ENCODE data around the gene IGF2R.

Gene IGF2R

DNA sequence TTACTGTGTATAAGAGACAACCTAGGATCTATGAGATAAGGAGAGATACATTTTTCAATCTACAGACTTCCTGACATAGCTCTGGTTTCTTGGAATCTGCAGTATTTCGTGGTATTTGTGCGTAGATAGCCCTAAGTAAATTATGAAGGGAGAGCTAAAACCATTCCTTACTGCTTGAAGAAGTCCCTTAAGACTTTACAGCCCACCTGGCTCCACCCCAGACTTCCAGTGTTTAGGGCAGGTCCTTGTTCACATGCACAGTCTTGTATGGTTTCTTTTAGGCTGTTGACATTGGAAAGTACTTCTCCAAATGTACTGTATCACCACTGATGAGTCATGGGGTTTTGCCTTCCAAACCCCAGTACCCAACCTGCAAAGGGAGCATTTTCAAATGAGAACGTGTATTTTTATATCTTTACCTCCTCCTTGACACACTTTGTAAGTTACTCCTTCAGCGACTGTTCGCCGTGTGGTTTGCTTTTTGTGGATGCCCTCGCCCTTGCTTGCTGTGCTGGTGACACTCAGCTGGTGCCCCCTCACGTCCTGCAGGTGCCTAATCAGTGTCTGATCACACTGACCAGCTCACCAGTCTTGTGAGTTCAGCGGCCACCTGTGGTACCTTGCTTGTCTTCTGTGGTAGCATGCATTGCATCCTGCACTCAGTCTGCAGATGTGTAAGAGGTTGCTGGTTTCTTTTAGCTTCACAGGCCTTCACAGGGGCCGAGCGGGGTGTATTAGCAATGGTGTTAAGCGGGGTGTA, 73.3 kb downstream of the IGF2R start:
- CTCF ChIA-PET: no interaction called here
- no peak for TF ChIP-seq HDGF (IDR thresholded peaks at IDR 0.05; ENCODE audit: borderline replicate concordance)
- TF ChIP-seq FOXM1 (IDR thresholded peaks at IDR 0.05; ENCODE audit: borderline replicate concordance): no peak
- TF ChIP-seq FOXK2 (IDR thresholded peaks at IDR 0.05): no peak
- POLR2A ChIA-PET: no interaction called here
- DNase-seq (ENCODE audit: extremely low spot score): no peak

DNA sequence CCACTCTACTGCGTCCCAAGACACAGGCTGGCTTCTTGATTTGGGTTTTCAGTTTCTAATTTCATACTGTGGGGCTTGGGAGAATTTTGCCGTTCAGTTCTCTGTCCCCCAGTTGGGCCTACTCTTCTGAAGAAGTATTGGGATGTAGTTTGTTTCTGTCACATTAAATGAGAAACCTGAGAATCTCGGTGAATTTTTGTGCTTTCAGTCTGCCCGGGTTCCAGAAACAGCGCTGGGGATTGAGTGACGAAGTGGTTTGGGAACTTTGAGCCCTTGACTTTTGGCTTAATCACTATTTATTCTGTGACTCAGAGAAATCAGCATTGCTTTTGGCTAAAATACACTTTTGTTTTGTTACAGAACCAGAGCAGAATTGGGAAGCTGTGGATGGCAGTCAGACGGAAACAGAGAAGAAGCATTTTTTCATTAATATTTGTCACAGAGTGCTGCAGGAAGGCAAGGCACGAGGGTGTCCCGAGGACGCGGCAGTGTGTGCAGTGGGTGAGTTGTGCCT, 74.0 kb downstream of the IGF2R start:
- TF ChIP-seq L3MBTL2 (conservative IDR thresholded peaks at IDR 0.05) (no peak), ELF4 (IDR thresholded peaks at IDR 0.05) (no peak), TARDBP (IDR thresholded peaks at IDR 0.05) (no peak), SP1 (IDR thresholded peaks at IDR 0.05) (no peak), LEF1 (IDR thresholded peaks at IDR 0.05; ENCODE audit: borderline replicate concordance) (no peak), SUZ12 (IDR thresholded peaks at IDR 0.05) (no peak), NFRKB (IDR thresholded peaks at IDR 0.05) (no peak), FOXA1 (IDR thresholded peaks at IDR 0.05) (no peak), ARNT (IDR thresholded peaks at IDR 0.05) (no peak), BHLHE40 (IDR thresholded peaks at IDR 0.05; ENCODE audit: borderline replicate concordance) (no peak), FOXK2 (IDR thresholded peaks at IDR 0.05) (no peak)
- TF ChIP-seq, protein P1, sequence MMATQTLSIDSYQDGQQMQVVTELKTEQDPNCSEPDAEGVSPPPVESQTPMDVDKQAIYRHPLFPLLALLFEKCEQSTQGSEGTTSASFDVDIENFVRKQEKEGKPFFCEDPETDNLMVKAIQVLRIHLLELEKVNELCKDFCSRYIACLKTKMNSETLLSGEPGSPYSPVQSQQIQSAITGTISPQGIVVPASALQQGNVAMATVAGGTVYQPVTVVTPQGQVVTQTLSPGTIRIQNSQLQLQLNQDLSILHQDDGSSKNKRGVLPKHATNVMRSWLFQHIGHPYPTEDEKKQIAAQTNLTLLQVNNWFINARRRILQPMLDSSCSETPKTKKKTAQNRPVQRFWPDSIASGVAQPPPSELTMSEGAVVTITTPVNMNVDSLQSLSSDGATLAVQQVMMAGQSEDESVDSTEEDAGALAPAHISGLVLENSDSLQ (IDR thresholded peaks at IDR 0.05): no peak
- ChIA-PET POLR2A (no interaction called here), CTCF (no interaction called here)
- DNase-seq (ENCODE audit: extremely low spot score): no peak

DNA sequence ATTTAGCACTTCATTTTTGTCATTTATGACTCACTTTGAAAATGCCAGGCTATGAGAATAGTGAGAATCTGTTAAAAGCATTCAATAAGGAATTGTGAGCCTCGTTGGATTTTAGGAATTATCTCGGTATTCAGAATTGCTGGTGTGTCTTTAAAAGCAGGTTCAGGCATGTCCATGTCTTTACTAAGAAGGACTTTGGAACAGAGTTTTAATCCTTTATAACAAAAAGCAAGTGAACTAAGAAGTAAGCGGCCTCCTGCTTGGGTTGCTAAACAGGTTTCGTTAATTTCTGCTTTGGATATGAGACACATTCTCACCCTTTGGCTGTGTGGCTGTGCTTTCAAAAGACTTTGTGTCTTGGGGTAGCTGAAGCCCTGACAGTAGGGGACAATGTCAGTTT, 74.9 kb downstream of the IGF2R start:
- ChIA-PET POLR2A (no interaction called here), CTCF (no interaction called here)
- TF ChIP-seq, protein P1 (IDR thresholded peaks at IDR 0.05): no peak
- TF ChIP-seq TARDBP (IDR thresholded peaks at IDR 0.05): no peak
- no peak for TF ChIP-seq BHLHE40 (IDR thresholded peaks at IDR 0.05; ENCODE audit: borderline replicate concordance)
- no peak for DNase-seq (ENCODE audit: extremely low spot score)

DNA sequence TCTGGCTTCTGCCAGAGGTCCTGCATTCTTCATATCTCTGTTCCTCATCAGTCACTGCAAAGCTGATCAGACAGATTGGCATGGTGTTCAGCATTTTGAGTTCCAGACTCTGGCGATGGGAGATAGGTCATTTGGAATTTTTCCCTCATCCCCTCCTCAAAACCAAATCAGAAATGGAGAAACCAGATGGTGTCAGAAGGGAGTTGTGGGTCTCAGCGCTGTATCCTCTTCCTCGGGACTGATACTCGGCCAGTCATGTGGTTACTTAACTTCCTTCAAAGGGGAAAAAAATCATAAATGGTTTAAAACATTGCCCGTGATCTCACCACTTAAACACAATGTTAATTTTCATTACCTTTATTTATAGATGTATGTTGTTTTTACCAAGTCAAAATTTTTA, 75.8 kb downstream of the IGF2R start:
- POLR2A ChIA-PET: no interaction called here
- CTCF ChIA-PET: no interaction called here
- no peak for DNase-seq (ENCODE audit: extremely low spot score)
- TF ChIP-seq BHLHE40 (IDR thresholded peaks at IDR 0.05; ENCODE audit: borderline replicate concordance) (no peak), FOXK2 (IDR thresholded peaks at IDR 0.05) (no peak), CTBP1 (IDR thresholded peaks at IDR 0.05; ENCODE audit: borderline replicate concordance) (no peak), FOXA1 (IDR thresholded peaks at IDR 0.05) (no peak), L3MBTL2 (conservative IDR thresholded peaks at IDR 0.05) (no peak), ELF4 (IDR thresholded peaks at IDR 0.05) (no peak), SP1 (IDR thresholded peaks at IDR 0.05) (no peak), SUZ12 (IDR thresholded peaks at IDR 0.05) (no peak)
- TF ChIP-seq, protein P1 (IDR thresholded peaks at IDR 0.05): no peak

DNA sequence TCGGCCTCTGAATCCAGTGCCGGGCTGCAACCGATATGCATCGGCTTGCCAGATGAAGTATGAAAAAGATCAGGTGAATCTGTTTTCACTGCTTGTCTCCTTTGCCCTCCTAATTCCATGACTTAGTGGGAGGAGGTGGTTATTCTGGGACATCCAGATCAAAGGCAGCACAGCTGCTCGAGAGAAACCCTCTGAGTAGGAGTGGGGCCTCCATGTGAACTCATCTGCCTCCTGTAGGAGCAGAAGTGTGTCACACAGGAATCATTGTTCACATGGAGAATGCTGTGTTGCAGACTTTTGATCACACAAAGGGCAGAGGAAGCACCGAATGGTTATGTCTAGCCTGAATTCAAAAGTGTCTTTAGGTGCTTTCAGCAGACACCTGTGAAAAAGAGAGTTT, 79.6 kb downstream of the IGF2R start:
- POLR2A ChIA-PET: no interaction called here
- TF ChIP-seq FOXA1 (IDR thresholded peaks at IDR 0.05): no peak
- no peak for TF ChIP-seq ARNT (IDR thresholded peaks at IDR 0.05)
- TF ChIP-seq, protein P1 (IDR thresholded peaks at IDR 0.05): no peak
- no peak for TF ChIP-seq SP1 (IDR thresholded peaks at IDR 0.05)
- no peak for TF ChIP-seq L3MBTL2 (conservative IDR thresholded peaks at IDR 0.05)
- TF ChIP-seq ZNF384 (IDR thresholded peaks at IDR 0.05): no peak
- CTCF ChIA-PET: no interaction called here
- DNase-seq (ENCODE audit: extremely low spot score): no peak

DNA sequence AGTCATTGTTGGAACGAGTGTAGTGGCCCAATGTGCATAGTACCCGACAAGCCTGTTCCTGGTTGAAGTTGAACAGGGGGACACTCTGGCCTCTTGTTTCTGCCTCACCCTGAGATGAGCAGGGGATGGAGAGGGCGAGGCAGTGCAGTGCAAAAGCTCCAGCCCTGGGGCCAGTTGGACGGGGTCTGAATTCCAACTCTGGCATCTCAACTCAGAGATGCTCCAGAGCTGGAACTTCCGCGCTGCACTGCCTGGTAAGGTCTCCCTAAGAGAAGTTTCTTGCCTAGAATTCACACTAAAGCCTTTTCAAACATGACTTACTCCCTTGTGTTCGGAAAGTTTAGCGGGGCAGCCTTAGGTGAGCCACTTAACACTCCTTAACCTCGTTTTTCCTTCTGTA, 80.5 kb downstream of the IGF2R start:
- no peak for DNase-seq (ENCODE audit: extremely low spot score)
- POLR2A ChIA-PET: no interaction called here
- TF ChIP-seq FOXM1 (IDR thresholded peaks at IDR 0.05; ENCODE audit: borderline replicate concordance) (no peak), BHLHE40 (IDR thresholded peaks at IDR 0.05; ENCODE audit: borderline replicate concordance) (no peak)
- TF ChIP-seq, protein P1 (IDR thresholded peaks at IDR 0.05): no peak
- CTCF ChIA-PET: no interaction called here

Measured in HEK293T (cell line).